PC-3 (cell line): ENCODE results near the gene NEMP2.

Experiments
- EZH2 ChIP-seq: fragments of 300-600 bp; sonication (generic); IDR thresholded peaks from one replicate; pipeline ENCODE4 v1.6.1; 2017; ENCODE audit warnings: antibody characterized with exemption, mild to moderate bottlenecking, low read length; ENCODE audit not compliant: unreplicated experiment
- EZH2phosphoT487 ChIP-seq: fragments of 300-600 bp; sonication (generic); IDR thresholded peaks from 2 replicates; pipeline ENCODE4 v1.6.1; 2018; ENCODE audit warnings: mild to moderate bottlenecking, antibody characterized with exemption, low read length, borderline replicate concordance
- TF ChIP-seq, protein P1 (sequence below): fragments of 300-600 bp; sonication (generic); conservative IDR thresholded peaks from 2 replicates; pipeline ENCODE4 v1.5.1; 2017; ENCODE audit warnings: antibody characterized with exemption, low read depth, mild to moderate bottlenecking, low read length

DNA sequence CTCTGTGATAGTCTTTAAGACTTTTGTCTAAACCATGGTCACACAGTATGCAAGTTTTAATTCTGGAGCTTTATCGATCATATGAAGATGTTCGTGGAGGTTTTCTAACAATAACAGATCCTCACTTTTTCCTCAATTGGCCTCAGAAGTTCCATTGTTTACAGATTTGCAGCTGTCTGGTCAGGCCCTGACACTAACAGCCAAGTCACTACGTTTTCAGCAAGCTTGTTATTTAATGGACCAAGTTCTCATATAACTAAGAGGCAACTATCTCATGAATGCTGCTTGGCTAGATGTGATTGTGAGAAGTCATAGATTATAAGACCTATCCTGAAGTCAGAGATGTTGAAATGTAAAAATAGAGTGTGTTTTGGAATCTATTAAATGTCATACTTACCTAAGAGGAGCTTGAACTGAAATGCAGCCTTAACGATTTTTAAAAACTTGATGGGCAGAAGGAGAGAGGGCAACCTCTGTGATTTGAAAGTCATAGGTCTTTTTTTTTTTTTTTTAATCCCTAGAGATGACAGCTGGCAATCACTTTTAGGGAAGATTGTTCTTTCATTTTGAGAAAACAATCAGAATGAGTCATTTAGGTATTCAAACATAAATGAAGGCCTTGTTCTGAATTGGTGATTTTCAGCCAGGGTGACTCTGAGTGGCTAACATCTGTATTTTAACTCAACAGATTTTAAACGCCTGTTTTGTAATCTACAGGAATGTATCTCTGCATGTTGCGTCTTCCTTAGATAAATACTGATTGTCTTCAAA, 48.4 kb upstream of the NEMP2 start:
- TF ChIP-seq, protein P1, sequence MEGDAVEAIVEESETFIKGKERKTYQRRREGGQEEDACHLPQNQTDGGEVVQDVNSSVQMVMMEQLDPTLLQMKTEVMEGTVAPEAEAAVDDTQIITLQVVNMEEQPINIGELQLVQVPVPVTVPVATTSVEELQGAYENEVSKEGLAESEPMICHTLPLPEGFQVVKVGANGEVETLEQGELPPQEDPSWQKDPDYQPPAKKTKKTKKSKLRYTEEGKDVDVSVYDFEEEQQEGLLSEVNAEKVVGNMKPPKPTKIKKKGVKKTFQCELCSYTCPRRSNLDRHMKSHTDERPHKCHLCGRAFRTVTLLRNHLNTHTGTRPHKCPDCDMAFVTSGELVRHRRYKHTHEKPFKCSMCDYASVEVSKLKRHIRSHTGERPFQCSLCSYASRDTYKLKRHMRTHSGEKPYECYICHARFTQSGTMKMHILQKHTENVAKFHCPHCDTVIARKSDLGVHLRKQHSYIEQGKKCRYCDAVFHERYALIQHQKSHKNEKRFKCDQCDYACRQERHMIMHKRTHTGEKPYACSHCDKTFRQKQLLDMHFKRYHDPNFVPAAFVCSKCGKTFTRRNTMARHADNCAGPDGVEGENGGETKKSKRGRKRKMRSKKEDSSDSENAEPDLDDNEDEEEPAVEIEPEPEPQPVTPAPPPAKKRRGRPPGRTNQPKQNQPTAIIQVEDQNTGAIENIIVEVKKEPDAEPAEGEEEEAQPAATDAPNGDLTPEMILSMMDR = no peak
- TF ChIP-seq EZH2 (no peak), EZH2phosphoT487 (no peak)
